Mesendoderm (in vitro differentiated cells): Measurements from ENCODE around the gene DRGX.

ENCODE experiments used
- DNase-seq: peaks from one replicate; pipeline ENCODE4 v3.0.0; 2013
- H2AK5ac ChIP-seq: 2 replicates; pipeline ENCODE4 v1.6.1; 2013; ENCODE audit warnings: low read length, inconsistent platforms
- H2BK120ac ChIP-seq: 2 replicates; pipeline ENCODE4 v1.6.1; 2013; ENCODE audit warnings: low read depth, mild to moderate bottlenecking, low read length, moderate library complexity, mixed read lengths
- H2BK15ac ChIP-seq: replicated peaks from 2 replicates; pipeline ENCODE4 v1.6.1; 2013; ENCODE audit warnings: low read depth, mild to moderate bottlenecking, moderate library complexity
- H2BK5ac ChIP-seq: 2 replicates; pipeline ENCODE4 v1.6.1; 2013; ENCODE audit warnings: low read length, inconsistent platforms
- H3K18ac ChIP-seq: 2 replicates; pipeline ENCODE4 v1.6.1; 2013; ENCODE audit warnings: mild to moderate bottlenecking, low read length, mixed read lengths
- H3K23ac ChIP-seq: one replicate; pipeline ENCODE4 v1.6.1; 2013; ENCODE audit warnings: low read length
- H3K27ac ChIP-seq: 2 replicates; pipeline ENCODE4 v1.5.1; 2013; ENCODE audit warnings: low read depth, mild to moderate bottlenecking, inconsistent platforms, low read length, moderate library complexity
- H3K27me3 ChIP-seq: 2 replicates; pipeline ENCODE4 v1.6.1; 2013; ENCODE audit warnings: low read length, control low read depth, mild to moderate bottlenecking, inconsistent platforms; ENCODE audit not compliant: insufficient read depth, poor library complexity
- H3K36me3 ChIP-seq: 2 replicates; pipeline ENCODE4 v1.6.1; 2013; ENCODE audit warnings: low read length, inconsistent platforms; ENCODE audit not compliant: control insufficient read depth, insufficient read depth
- H3K4ac ChIP-seq: one replicate; pipeline ENCODE4 v1.6.1; 2013; ENCODE audit warnings: low read depth, mild to moderate bottlenecking, low read length, moderate library complexity
- H3K4me1 ChIP-seq: 2 replicates; pipeline ENCODE4 v1.6.1; 2013; ENCODE audit warnings: low read depth, low read length, inconsistent platforms; ENCODE audit not compliant: control insufficient read depth
- H3K4me2 ChIP-seq: 2 replicates; pipeline ENCODE4 v1.6.1; 2013; ENCODE audit warnings: low read length
- H3K4me3 ChIP-seq: 2 replicates; pipeline ENCODE4 v1.5.1; 2013; ENCODE audit warnings: mild to moderate bottlenecking, low read length
- H3K56ac ChIP-seq: one replicate; pipeline ENCODE4 v1.6.1; 2013; ENCODE audit warnings: low read length
- H3K79me1 ChIP-seq: 2 replicates; pipeline ENCODE4 v1.6.1; 2013; ENCODE audit warnings: low read length, inconsistent platforms
- H3K79me2 ChIP-seq: 2 replicates; pipeline ENCODE4 v1.6.1; 2013; ENCODE audit warnings: mild to moderate bottlenecking, low read length; ENCODE audit not compliant: control insufficient read depth, insufficient read depth
- H3K9ac ChIP-seq: 2 replicates; pipeline ENCODE4 v1.6.1; 2013; ENCODE audit warnings: low read length, inconsistent platforms
- H4K5ac ChIP-seq: one replicate; pipeline ENCODE4 v1.6.1; 2013; ENCODE audit warnings: low read length
- H4K8ac ChIP-seq: one replicate; pipeline ENCODE4 v1.6.1; 2013; ENCODE audit warnings: low read depth, mild to moderate bottlenecking, control low read depth, low read length, moderate library complexity
- WGBS: extraction: QIAGEN DNeasy Blood & Tissue Kit; methylation state at CpG from one replicate; pipeline ENCODE4 v1.1.7; 2013; ENCODE audit warnings: low lambda C conversion rate, missing lambda C conversion rate; ENCODE audit not compliant: insufficient coverage; ENCODE audit errors: extremely low coverage; 5-methylcytosine and 5-hydroxymethylcytosine counted together

DRGX gene

GRCh38 chr10:49383853-49384252, 12.0 kb downstream of the DRGX start:
- no peak overlapping the region for H2AK5ac ChIP-seq

GRCh38 chr10:49382826-49383225, 13.1 kb downstream of the DRGX start:
- no peaks in the 10 kb centered on the region for H3K36me3 ChIP-seq
- no peak overlapping the region for H3K23ac ChIP-seq
- H3K18ac ChIP-seq = no peak overlapping the region
- H3K9ac ChIP-seq = no peak overlapping the region
- H2BK120ac ChIP-seq = no peak overlapping the region
- DNase-seq = no peak
- no peak overlapping the region for H3K4ac ChIP-seq
- no peaks in the 10 kb centered on the region for H3K79me1 ChIP-seq
- no peak overlapping the region for H2AK5ac ChIP-seq
- H3K27me3 ChIP-seq = no peaks in the 10 kb centered on the region
- no peak overlapping the region for H2BK5ac ChIP-seq
- no peaks in the 10 kb centered on the region for H3K4me1 ChIP-seq
- no CpG with 5 or more reads among the region's 5 CpGs for WGBS
- H3K56ac ChIP-seq = no peak overlapping the region
- no peak overlapping the region for H3K4me2 ChIP-seq
- H4K8ac ChIP-seq = no peak overlapping the region
- H3K79me2 ChIP-seq = no peaks in the 10 kb centered on the region
- no peak overlapping the region for H3K27ac ChIP-seq
- H2BK15ac ChIP-seq = no peak overlapping the region
- H4K5ac ChIP-seq = no peak overlapping the region
- H3K4me3 ChIP-seq = no peak overlapping the region

More at GRCh38 chr10:49383853-49384252, 12.0 kb downstream of the DRGX start:
- no peaks in the 10 kb centered on the region for H3K4me1 ChIP-seq
- H4K5ac ChIP-seq = no peak overlapping the region
- no peak overlapping the region for H3K4me2 ChIP-seq
- no peak overlapping the region for H3K4me3 ChIP-seq
- H3K79me1 ChIP-seq = no peaks in the 10 kb centered on the region
- no peaks in the 10 kb centered on the region for H3K36me3 ChIP-seq
- no peaks in the 10 kb centered on the region for H3K27me3 ChIP-seq
- H3K18ac ChIP-seq = no peak overlapping the region
- no peak overlapping the region for H2BK120ac ChIP-seq
- DNase-seq = no peak
- no peak overlapping the region for H2BK5ac ChIP-seq
- no peak overlapping the region for H3K4ac ChIP-seq
- no peak overlapping the region for H4K8ac ChIP-seq
- no CpG with 5 or more reads among the region's 4 CpGs for WGBS
- no peak overlapping the region for H3K27ac ChIP-seq
- no peak overlapping the region for H2BK15ac ChIP-seq
- no peak overlapping the region for H3K23ac ChIP-seq
- no peak overlapping the region for H3K56ac ChIP-seq
- H3K9ac ChIP-seq = no peak overlapping the region
- no peaks in the 10 kb centered on the region for H3K79me2 ChIP-seq

- H4K8ac ChIP-seq = no peak overlapping the region
- no peak overlapping the region for H3K27ac ChIP-seq
- H3K18ac ChIP-seq = no peak overlapping the region
- no peak overlapping the region for H3K56ac ChIP-seq
- H2AK5ac ChIP-seq = no peak overlapping the region
- no peaks in the 10 kb centered on the region for H3K79me2 ChIP-seq
- H2BK5ac ChIP-seq = no peak overlapping the region
- H3K79me1 ChIP-seq = no peaks in the 10 kb centered on the region
- no CpG with 5 or more reads among the region's 3 CpGs for WGBS
- DNase-seq = no peak
- H3K36me3 ChIP-seq = no peaks in the 10 kb centered on the region
- H3K4me1 ChIP-seq = no peaks in the 10 kb centered on the region
- H2BK15ac ChIP-seq = no peak overlapping the region
- H3K9ac ChIP-seq = no peak overlapping the region
- H3K23ac ChIP-seq = no peak overlapping the region
- no peak overlapping the region for H3K4me3 ChIP-seq
- no peaks in the 10 kb centered on the region for H3K27me3 ChIP-seq
- H2BK120ac ChIP-seq = no peak overlapping the region
- no peak overlapping the region for H3K4me2 ChIP-seq
- H4K5ac ChIP-seq = no peak overlapping the region
- no peak overlapping the region for H3K4ac ChIP-seq
Observed at GRCh38 chr10:49382226-49382625, 13.7 kb downstream of the DRGX start.

- no peak for DNase-seq
- Histone ChIP-seq H2AK5ac (no peak overlapping the region), H3K18ac (no peak overlapping the region), H3K4me1 (no peaks in the 10 kb centered on the region), H3K9ac (no peak overlapping the region), H3K36me3 (no peaks in the 10 kb centered on the region), H3K56ac (no peak overlapping the region), H3K23ac (no peak overlapping the region), H2BK15ac (no peak overlapping the region), H2BK120ac (no peak overlapping the region), H3K4ac (no peak overlapping the region), H3K27me3 (no peaks in the 10 kb centered on the region), H2BK5ac (no peak overlapping the region), H3K79me1 (no peaks in the 10 kb centered on the region), H3K79me2 (no peaks in the 10 kb centered on the region), H4K5ac (no peak overlapping the region), H3K4me3 (no peak overlapping the region), H3K27ac (no peak overlapping the region), H4K8ac (no peak overlapping the region), H3K4me2 (no peak overlapping the region)
- WGBS = no CpG with 5 or more reads among the region's 14 CpGs
Observed at GRCh38 chr10:49381111-49381900, 14.6 kb downstream of the DRGX start.

- H3K4me1 ChIP-seq = no peaks in the 10 kb centered on the region
- H2BK120ac ChIP-seq = no peak overlapping the region
- H2BK15ac ChIP-seq = no peak overlapping the region
- H3K27me3 ChIP-seq = no peaks in the 10 kb centered on the region
- H3K4ac ChIP-seq = no peak overlapping the region
- no peak overlapping the region for H4K5ac ChIP-seq
- no peak overlapping the region for H2AK5ac ChIP-seq
- no peak overlapping the region for H4K8ac ChIP-seq
- H3K4me2 ChIP-seq = no peak overlapping the region
- H3K36me3 ChIP-seq = no peaks in the 10 kb centered on the region
- no peak overlapping the region for H3K9ac ChIP-seq
- no peak overlapping the region for H3K18ac ChIP-seq
- H3K27ac ChIP-seq = no peak overlapping the region
- H3K23ac ChIP-seq = no peak overlapping the region
- WGBS = no CpG with 5 or more reads among the region's 13 CpGs
- DNase-seq = peak; percentile 54
- no peak overlapping the region for H3K56ac ChIP-seq
- no peaks in the 10 kb centered on the region for H3K79me2 ChIP-seq
- H2BK5ac ChIP-seq = no peak overlapping the region
- no peaks in the 10 kb centered on the region for H3K79me1 ChIP-seq
- H3K4me3 ChIP-seq = no peak overlapping the region
Observed at GRCh38 chr10:49379596-49380410, 16.1 kb downstream of the DRGX start.
